ENCODE data around the gene EIF4G3. TPM values are rescaled to one million over a fixed set of nuclear protein-coding genes. Genes with fewer than 3 reads are reported as not detected.

EIF4G3 gene
- total and polyA plus RNA-seq, 2 donors (not counting 1 experiment from before 2014, with no cell fraction given) = 33.6 to 76.0 TPM

GRCh38 chr1:20956272-20956671 is 220.4 kb downstream of the EIF4G3 start:
- no peak overlapping the region for H3K4me3 ChIP-seq (ENCODE audit: control extremely low read depth in 1 of 5, extremely low read depth in 1 of 5, insufficient read depth in 1 of 5, low read depth in 2 of 5, low read length in 4 of 5)
- no peak overlapping the region for H3K27ac Mint-ChIP-seq
- peaks cover 12% of the 10 kb centered on the region for H3K4me1 Mint-ChIP-seq
- ChIA-PET CTCF (no interaction called here), POLR2A (no interaction called here)
- H3K9me3 ChIP-seq (ENCODE audit: control extremely low read depth in 1 of 3, control insufficient read depth in 2 of 3, insufficient read depth in 1 of 3, low read length in 2 of 3) = no peaks in the 10 kb centered on the region
- peaks cover 10% of the 10 kb centered on the region in 2 experiments for H3K36me3 ChIP-seq (replicated peaks in 1 of 2; ENCODE audit: control extremely low read depth in 1 of 2, control insufficient read depth in 1 of 2, extremely low read depth in 1 of 2, insufficient read depth in 2 of 2, low read length in 1 of 2)
- H3K4me1 ChIP-seq (ENCODE audit: control insufficient read depth in 2 of 2, insufficient read depth in 2 of 2, low read length in 2 of 2) = no peaks in the 10 kb centered on the region
- DNase-seq = no peak
- ATAC-seq (ENCODE audit: low read depth) = no peak
- peaks cover 32% of the 10 kb centered on the region for H3K79me2 ChIP-seq (ENCODE audit: control insufficient read depth, insufficient read depth, low read length)
- H4K20me1 ChIP-seq (ENCODE audit: control insufficient read depth, insufficient read depth, low read length, poor library complexity, severe bottlenecking) = no peaks in the 10 kb centered on the region
- 100% methylated on average over 1 of the region's 1 CpG for WGBS (ENCODE audit: insufficient coverage)
- no peaks in the 10 kb centered on the region for H3K27me3 Mint-ChIP-seq
- no peak overlapping the region for H2AFZ ChIP-seq (ENCODE audit: insufficient read depth, low read depth, low read length, poor library complexity, severe bottlenecking)
- H3K4me2 ChIP-seq (replicated peaks; ENCODE audit: low read depth, low read length, poor library complexity, severe bottlenecking) = no peak overlapping the region
- H3K4me3 Mint-ChIP-seq = no peak overlapping the region
- no peaks in the 10 kb centered on the region for H3K27me3 ChIP-seq (replicated peaks in 1 of 4; ENCODE audit: control extremely low read depth in 1 of 4, control insufficient read depth in 3 of 4, insufficient read depth in 4 of 4, low read length in 3 of 4)
- intact Hi-C loops (cut with micrococcal nuclease) = no loop called here
- no peaks in the 10 kb centered on the region for H3K9me3 Mint-ChIP-seq (ENCODE audit: insufficient read depth)
- H3K27ac ChIP-seq (ENCODE audit: low read length in 2 of 2) = no peak overlapping the region
- TF ChIP-seq CTCF (IDR thresholded peaks at IDR 0.05) = no peak
- no peak for TF ChIP-seq EZH2 (IDR thresholded peaks at IDR 0.05; ENCODE audit: borderline replicate concordance, insufficient read depth, low read depth, low read length, poor library complexity, severe bottlenecking)
- H3K9ac ChIP-seq (ENCODE audit: low read length) = no peak overlapping the region

- peaks cover 10% of the 10 kb centered on the region for H3K79me2 ChIP-seq (ENCODE audit: control insufficient read depth, insufficient read depth, low read length)
- WGBS (ENCODE audit: insufficient coverage) = no CpG with 5 or more reads among the region's 3 CpGs
- H3K27me3 ChIP-seq (replicated peaks in 1 of 4; ENCODE audit: control extremely low read depth in 1 of 4, control insufficient read depth in 3 of 4, insufficient read depth in 4 of 4, low read length in 3 of 4) = no peaks in the 10 kb centered on the region
- ATAC-seq (ENCODE audit: low read depth) (no peak), DNase-seq (no peak)
- ChIA-PET CTCF (no interaction called here), POLR2A (no interaction called here)
- no peak overlapping the region for H3K4me3 ChIP-seq (ENCODE audit: control extremely low read depth in 1 of 5, extremely low read depth in 1 of 5, insufficient read depth in 1 of 5, low read depth in 2 of 5, low read length in 4 of 5)
- no peak overlapping the region for H3K4me2 ChIP-seq (replicated peaks; ENCODE audit: low read depth, low read length, poor library complexity, severe bottlenecking)
- no peak overlapping the region for H3K27ac Mint-ChIP-seq
- no peaks in the 10 kb centered on the region for H3K27me3 Mint-ChIP-seq
- no peak overlapping the region for H3K27ac ChIP-seq (ENCODE audit: low read length in 2 of 2)
- H3K9me3 ChIP-seq (ENCODE audit: control extremely low read depth in 1 of 3, control insufficient read depth in 2 of 3, insufficient read depth in 1 of 3, low read length in 2 of 3) = no peaks in the 10 kb centered on the region
- peaks cover 9% of the 10 kb centered on the region for H3K4me1 Mint-ChIP-seq
- H4K20me1 ChIP-seq (ENCODE audit: control insufficient read depth, insufficient read depth, low read length, poor library complexity, severe bottlenecking) = no peaks in the 10 kb centered on the region
- H3K9ac ChIP-seq (ENCODE audit: low read length) = no peak overlapping the region
- no peak overlapping the region for H2AFZ ChIP-seq (ENCODE audit: insufficient read depth, low read depth, low read length, poor library complexity, severe bottlenecking)
- no peaks in the 10 kb centered on the region for H3K9me3 Mint-ChIP-seq (ENCODE audit: insufficient read depth)
- no peaks in the 10 kb centered on the region for H3K4me1 ChIP-seq (ENCODE audit: control insufficient read depth in 2 of 2, insufficient read depth in 2 of 2, low read length in 2 of 2)
- no peak for TF ChIP-seq CTCF (IDR thresholded peaks at IDR 0.05)
- no peak for TF ChIP-seq EZH2 (IDR thresholded peaks at IDR 0.05; ENCODE audit: borderline replicate concordance, insufficient read depth, low read depth, low read length, poor library complexity, severe bottlenecking)
- peaks cover 7 to 26% of the 10 kb centered on the region in 2 experiments for H3K36me3 ChIP-seq (replicated peaks in 1 of 2; ENCODE audit: control extremely low read depth in 1 of 2, control insufficient read depth in 1 of 2, extremely low read depth in 1 of 2, insufficient read depth in 2 of 2, low read length in 1 of 2)
- intact Hi-C loops (cut with micrococcal nuclease) = no loop called here
- H3K4me3 Mint-ChIP-seq = no peak overlapping the region
Observed at GRCh38 chr1:20950679-20951078, 226.0 kb downstream of the EIF4G3 start.
